Measurements from ENCODE around the gene IL2RA.
"Not testable (repeated sequence)": the region's sequence is repeated elsewhere in the genome, so short reads cannot be mapped to it uniquely, and the experiment has no call there.

Gene IL2RA

GRCh38 chr10:6083523-6084475, 21.6 kb upstream of the IL2RA start:
- in situ Hi-C loops (cut with MboI; ENCODE audit: low sequenced_read_pairs) = no loop called here

DNA sequence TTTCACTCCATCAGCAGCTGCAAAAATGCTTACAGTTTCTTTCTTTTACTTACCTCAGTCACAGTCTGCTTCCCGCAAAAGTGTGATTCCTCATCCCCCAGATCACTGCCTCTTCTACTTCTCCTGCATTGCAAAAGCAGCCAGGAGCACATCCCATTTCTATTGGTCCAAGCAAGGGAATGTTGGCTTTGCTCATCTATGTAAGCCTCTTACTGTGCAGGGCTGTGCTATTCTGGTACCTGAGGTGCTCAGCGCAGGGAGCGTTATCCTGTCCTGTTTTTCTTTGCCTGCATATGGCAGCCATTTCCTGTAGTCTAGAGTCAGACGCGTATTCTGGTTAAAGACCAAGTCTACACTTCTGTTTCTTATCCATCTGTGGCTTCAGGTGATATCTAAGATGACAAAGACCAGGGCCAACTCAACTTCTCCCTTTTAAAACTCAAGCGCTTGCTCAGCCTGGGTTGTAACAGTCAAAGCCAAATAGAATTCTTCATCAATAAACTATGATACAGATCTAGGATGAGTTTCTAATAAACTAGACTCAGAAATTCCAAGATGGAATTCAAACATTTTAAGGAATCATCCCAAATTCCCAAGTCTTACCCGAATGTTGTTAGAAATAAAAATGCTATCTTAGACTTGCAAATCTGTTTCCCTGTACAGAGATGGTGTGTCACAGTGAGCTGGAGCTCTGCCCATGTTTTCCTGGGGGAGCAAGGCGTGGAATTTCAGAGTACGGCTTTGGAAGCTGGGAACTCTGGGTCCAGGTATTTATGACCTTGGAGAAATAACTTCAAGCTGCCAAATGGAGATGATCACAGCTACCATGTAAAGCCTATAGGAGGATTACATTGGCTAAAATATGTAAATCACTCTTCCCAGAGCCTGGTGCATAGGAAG, 20.6 kb upstream of the IL2RA start:
- in situ Hi-C loops (cut with MboI; ENCODE audit: low sequenced_read_pairs) = no loop called here

GRCh38 chr10:6080417-6080973, 18.3 kb upstream of the IL2RA start:
- in situ Hi-C loops (cut with MboI; ENCODE audit: low sequenced_read_pairs) = no loop called here

- in situ Hi-C loops (cut with MboI; ENCODE audit: low sequenced_read_pairs) = no loop called here
Observed at GRCh38 chr10:6079044-6079443, 16.9 kb upstream of the IL2RA start.

GRCh38 chr10:6077071-6077675, 15.0 kb upstream of the IL2RA start:
- in situ Hi-C loops (cut with MboI; ENCODE audit: low sequenced_read_pairs) = no loop called here

- in situ Hi-C loops (cut with MboI; ENCODE audit: low sequenced_read_pairs) = no loop called here
Observed at GRCh38 chr10:6074489-6075301, 12.5 kb upstream of the IL2RA start.

GRCh38 chr10:6072215-6072934, 10.2 kb upstream of the IL2RA start:
- in situ Hi-C loops (cut with MboI; ENCODE audit: low sequenced_read_pairs) = no loop called here

GRCh38 chr10:6071181-6072175, 9.3 kb upstream of the IL2RA start:
- in situ Hi-C loops (cut with MboI; ENCODE audit: low sequenced_read_pairs) = no loop called here

GRCh38 chr10:6070660-6071059, 8.5 kb upstream of the IL2RA start:
- in situ Hi-C loops (cut with MboI; ENCODE audit: low sequenced_read_pairs) = no loop called here

GRCh38 chr10:6069081-6069931, 7.1 kb upstream of the IL2RA start:
- in situ Hi-C loops (cut with MboI; ENCODE audit: low sequenced_read_pairs) = no loop called here

GRCh38 chr10:6068422-6068821, 6.3 kb upstream of the IL2RA start:
- in situ Hi-C loops (cut with MboI; ENCODE audit: low sequenced_read_pairs) = no loop called here

DNA sequence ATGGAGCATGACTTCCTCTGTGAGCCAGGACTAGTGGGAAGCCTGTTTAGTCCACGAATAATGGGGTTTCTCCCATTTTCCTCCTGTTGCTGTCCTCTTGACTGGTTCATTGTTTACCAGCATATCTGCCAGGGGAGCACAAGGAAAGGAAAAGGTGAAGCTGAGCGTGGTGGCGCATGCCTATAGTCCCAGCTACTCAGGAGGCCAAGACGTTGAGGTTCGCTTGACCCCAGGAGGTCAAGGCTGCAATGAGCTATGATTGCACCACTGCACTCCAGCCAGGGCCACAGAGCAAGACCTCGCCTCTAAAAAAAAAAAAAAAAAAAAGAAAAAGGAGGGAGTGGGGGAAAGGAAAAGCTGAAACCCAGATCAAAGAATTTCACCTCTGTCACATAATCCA, 5.8 kb upstream of the IL2RA start:
- in situ Hi-C loops (cut with MboI; ENCODE audit: low sequenced_read_pairs) = no loop called here

- in situ Hi-C loops (cut with MboI; ENCODE audit: low sequenced_read_pairs) = no loop called here
Observed at GRCh38 chr10:6067457-6067856, 5.3 kb upstream of the IL2RA start.

DNA sequence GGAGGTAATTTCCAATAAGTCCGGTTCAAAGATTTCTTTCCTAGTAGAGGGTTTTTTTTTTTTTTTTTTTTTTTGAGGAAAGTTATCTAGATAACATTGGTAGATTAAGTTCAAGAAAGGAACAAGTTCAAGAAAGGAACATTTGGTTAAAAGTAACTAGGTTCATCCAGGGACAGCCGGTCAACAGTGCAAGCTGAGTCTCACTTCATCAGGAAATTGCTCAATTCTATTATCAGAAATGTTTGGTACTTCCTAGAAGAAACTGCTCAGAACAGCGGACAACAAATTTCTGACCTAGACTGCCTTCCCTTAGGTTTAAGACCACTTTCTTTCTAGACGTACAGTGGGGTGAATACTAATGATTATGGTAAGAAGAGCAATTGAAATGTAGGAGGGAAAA, 3.7 kb upstream of the IL2RA start:
- in situ Hi-C loops (cut with MboI; ENCODE audit: low sequenced_read_pairs) = no loop called here

DNA sequence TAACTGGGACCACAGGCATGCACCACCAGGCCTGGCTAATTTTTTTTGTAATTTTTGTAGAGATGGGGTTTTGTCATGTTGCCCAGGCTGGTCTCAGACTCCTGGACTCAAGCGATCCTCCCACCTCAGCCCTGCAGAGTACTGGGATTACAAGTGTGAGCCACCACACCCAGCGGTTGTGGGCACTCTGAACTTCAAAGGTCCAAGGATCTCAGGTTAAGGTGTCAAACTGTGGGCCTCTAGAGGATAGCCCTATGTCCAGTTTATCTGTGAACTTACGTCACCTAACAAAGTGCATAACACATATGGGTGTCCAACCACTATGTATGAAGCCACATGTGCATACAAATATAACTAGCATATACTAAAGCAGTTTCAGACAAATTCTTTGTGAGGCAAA, 3.2 kb upstream of the IL2RA start:
- in situ Hi-C loops (cut with MboI; ENCODE audit: low sequenced_read_pairs) = no loop called here

GRCh38 chr10:6064726-6065125, 2.6 kb upstream of the IL2RA start:
- in situ Hi-C loops (cut with MboI; ENCODE audit: low sequenced_read_pairs) = not testable (repeated sequence)

- in situ Hi-C loops (cut with MboI; ENCODE audit: low sequenced_read_pairs) = no loop called here
Observed at GRCh38 chr10:6064119-6064518, 2.0 kb upstream of the IL2RA start.
